PC-9 (cell line): ENCODE measurements around the gene VCAM1. TPM values are rescaled to one million over a fixed set of nuclear protein-coding genes. Genes with fewer than 3 reads are reported as not detected.
"Not testable (repeated sequence)": the region's sequence is repeated elsewhere in the genome, so short reads cannot be mapped to it uniquely, and the experiment has no call there.

Source experiments
- BruUV-seq: library from RNA; stranded (reverse); fragments of 400-500 nt; replicated peaks from 2 replicates; lab custom pipeline; 2021; lab: Mats Ljungman, UMichigan
- CTCF ChIA-PET: fragments of 300-600 bp; sonication (Branson Sonifier 250); formaldehyde crosslinking; loops from one replicate; lab custom pipeline; 2022; ENCODE audit warnings: antibody characterized with exemption; lab: Charles Lee
- POLR2A ChIA-PET: fragments of 300-600 bp; sonication (Branson Sonifier 250); formaldehyde crosslinking; loops from one replicate; lab custom pipeline; 2022; ENCODE audit warnings: antibody characterized with exemption; ENCODE audit not compliant: unreplicated experiment; lab: Charles Lee
- DNase-seq, 2 experiments: peaks; one replicate each; pipeline versions ENCODE4 v3.0.0 to v3.0.0-alpha.2; 2015 to 2022; ENCODE audit warnings: mixed read lengths in 1 of 2
- H2AFZ ChIP-seq: fragments of 200-600 bp; sonication (generic); 2 replicates; pipeline ENCODE4 v1.8.1; 2017; ENCODE audit warnings: antibody characterized with exemption
- H3F3A ChIP-seq: fragments of 200-600 bp; sonication (generic); 2 replicates; pipeline ENCODE4 v1.8.1; 2017; ENCODE audit warnings: antibody characterized with exemption, mild to moderate bottlenecking, low read depth; ENCODE audit not compliant: insufficient read depth
- H3K27ac ChIP-seq: fragments of 200-600 bp; sonication (generic); 2 replicates; pipeline ENCODE4 v1.6.1; 2016; ENCODE audit warnings: mixed run types
- H3K27me3 ChIP-seq: fragments of 200-600 bp; sonication (generic); 2 replicates; pipeline ENCODE4 v1.6.1; 2016; ENCODE audit warnings: low read depth, mixed run types; ENCODE audit not compliant: insufficient read depth
- H3K36me3 ChIP-seq: fragments of 200-600 bp; sonication (generic); 2 replicates; pipeline ENCODE4 v1.6.1; 2016; ENCODE audit warnings: low read depth, mixed run types
- H3K4me1 ChIP-seq: fragments of 200-600 bp; sonication (generic); replicated peaks from 2 replicates; pipeline ENCODE4 v1.6.1; 2016; ENCODE audit warnings: mixed run types; ENCODE audit not compliant: insufficient read depth
- H3K4me2 ChIP-seq: fragments of 200-600 bp; sonication (generic); 2 replicates; pipeline ENCODE4 v1.6.1; 2017; ENCODE audit warnings: mixed run types
- H3K4me3 ChIP-seq: fragments of 200-600 bp; sonication (generic); 2 replicates; pipeline ENCODE4 v1.6.1; 2016; ENCODE audit warnings: mixed run types
- H3K79me2 ChIP-seq: fragments of 200-600 bp; sonication (generic); 2 replicates; pipeline ENCODE4 v1.6.1; 2017; ENCODE audit warnings: low read depth, mixed run types
- H3K9me2 ChIP-seq: fragments of 200-600 bp; sonication (generic); 2 replicates; pipeline ENCODE4 v1.8.1; 2017; ENCODE audit warnings: mild to moderate bottlenecking; ENCODE audit not compliant: insufficient read depth
- H3K9me3 ChIP-seq: fragments of 200-600 bp; sonication (generic); 2 replicates; pipeline ENCODE4 v1.8.1; 2016; ENCODE audit warnings: low read depth; ENCODE audit not compliant: insufficient read depth
- H4K20me1 ChIP-seq: fragments of 200-600 bp; sonication (generic); 2 replicates; pipeline ENCODE4 v1.8.1; 2017; ENCODE audit not compliant: insufficient read depth
- EZH2 ChIP-seq: fragments of 200-600 bp; sonication (generic); IDR thresholded peaks from 2 replicates; pipeline ENCODE4 v1.8.0; 2017; ENCODE audit warnings: antibody characterized with exemption, low read depth
- intact Hi-C: fragments of 100-400 bp; cut with micrococcal nuclease; formaldehyde crosslinking; loops from one replicate; pipeline ENCODE4 v1.10.0; 2022; ENCODE audit not compliant: unreplicated experiment
- total RNA-seq: library from RNA; stranded (reverse); gene quantifications from 2 replicates; pipeline ENCODE4 v1.2.3, GENCODE V29; 2021
- TF ChIP-seq, protein P1 (sequence below): fragments of 200-600 bp; sonication (generic); conservative IDR thresholded peaks from 2 replicates; pipeline ENCODE4 v1.6.1; 2017; ENCODE audit warnings: mixed run types, antibody characterized with exemption, mild to moderate bottlenecking, moderate library complexity

VCAM1 gene
- total RNA-seq, 1 experiment from 2014 or later: not detected

DNA sequence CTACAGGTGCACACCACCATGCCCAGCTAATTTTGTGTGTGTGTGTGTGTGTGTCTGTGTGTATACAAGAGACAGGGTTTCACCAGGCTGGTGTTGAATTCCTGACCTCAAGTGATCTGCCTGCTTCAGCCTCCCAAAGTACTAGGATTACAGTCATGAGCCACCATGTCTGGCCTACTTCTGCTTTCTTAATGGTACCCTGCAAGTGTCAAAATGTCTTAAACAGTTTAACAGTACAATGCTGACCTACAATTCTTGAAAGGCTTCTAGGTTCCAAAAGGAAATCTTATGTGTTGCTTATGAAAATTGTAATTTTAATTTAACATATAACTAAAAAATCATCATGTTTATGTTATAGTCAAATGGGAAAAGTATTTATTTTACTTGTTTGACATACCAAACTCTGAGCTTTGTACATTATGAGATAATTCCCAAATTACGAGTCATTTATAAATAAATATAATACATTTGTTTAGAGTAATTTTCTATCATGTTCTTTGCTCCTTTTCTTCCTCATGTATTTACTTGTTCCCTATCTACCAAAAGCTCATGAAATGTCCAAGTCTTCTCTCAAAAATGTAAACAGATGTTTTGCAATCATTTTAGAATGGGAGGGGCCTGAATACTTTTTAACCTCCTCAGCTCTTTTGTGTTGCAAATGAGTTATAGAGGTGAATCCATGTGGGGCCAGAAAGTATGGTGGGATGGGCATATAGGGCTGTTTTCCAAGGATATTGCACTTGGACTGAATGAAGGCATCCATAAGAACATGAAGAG is 8.4 kb upstream of the VCAM1 start:
- ChIA-PET POLR2A (no interaction called here), CTCF (no interaction called here)
- Histone ChIP-seq H3K27me3 (no peaks in the 10 kb centered on the region), H3K36me3 (no peaks in the 10 kb centered on the region), H4K20me1 (no peaks in the 10 kb centered on the region), H3F3A (peaks cover 21% of the 10 kb centered on the region), H3K79me2 (no peaks in the 10 kb centered on the region), H2AFZ (no peak overlapping the region), H3K4me3 (no peak overlapping the region), H3K9me2 (no peaks in the 10 kb centered on the region), H3K4me1 (peaks cover 60% of the 10 kb centered on the region), H3K9me3 (peaks cover 11% of the 10 kb centered on the region), H3K27ac (no peak overlapping the region), H3K4me2 (no peak overlapping the region)
- intact Hi-C loops: loop anchor here (5.0 kb wide), 2 partner anchors 104 to 156 kb away; no protein-coding TSS in a partner anchor
- DNase-seq: peak in 1 of 2 experiments; percentile 52
- TF ChIP-seq EZH2: no peak
- TF ChIP-seq, protein P1, sequence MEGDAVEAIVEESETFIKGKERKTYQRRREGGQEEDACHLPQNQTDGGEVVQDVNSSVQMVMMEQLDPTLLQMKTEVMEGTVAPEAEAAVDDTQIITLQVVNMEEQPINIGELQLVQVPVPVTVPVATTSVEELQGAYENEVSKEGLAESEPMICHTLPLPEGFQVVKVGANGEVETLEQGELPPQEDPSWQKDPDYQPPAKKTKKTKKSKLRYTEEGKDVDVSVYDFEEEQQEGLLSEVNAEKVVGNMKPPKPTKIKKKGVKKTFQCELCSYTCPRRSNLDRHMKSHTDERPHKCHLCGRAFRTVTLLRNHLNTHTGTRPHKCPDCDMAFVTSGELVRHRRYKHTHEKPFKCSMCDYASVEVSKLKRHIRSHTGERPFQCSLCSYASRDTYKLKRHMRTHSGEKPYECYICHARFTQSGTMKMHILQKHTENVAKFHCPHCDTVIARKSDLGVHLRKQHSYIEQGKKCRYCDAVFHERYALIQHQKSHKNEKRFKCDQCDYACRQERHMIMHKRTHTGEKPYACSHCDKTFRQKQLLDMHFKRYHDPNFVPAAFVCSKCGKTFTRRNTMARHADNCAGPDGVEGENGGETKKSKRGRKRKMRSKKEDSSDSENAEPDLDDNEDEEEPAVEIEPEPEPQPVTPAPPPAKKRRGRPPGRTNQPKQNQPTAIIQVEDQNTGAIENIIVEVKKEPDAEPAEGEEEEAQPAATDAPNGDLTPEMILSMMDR: no peak
- no TSS peak for BruUV-seq

DNA sequence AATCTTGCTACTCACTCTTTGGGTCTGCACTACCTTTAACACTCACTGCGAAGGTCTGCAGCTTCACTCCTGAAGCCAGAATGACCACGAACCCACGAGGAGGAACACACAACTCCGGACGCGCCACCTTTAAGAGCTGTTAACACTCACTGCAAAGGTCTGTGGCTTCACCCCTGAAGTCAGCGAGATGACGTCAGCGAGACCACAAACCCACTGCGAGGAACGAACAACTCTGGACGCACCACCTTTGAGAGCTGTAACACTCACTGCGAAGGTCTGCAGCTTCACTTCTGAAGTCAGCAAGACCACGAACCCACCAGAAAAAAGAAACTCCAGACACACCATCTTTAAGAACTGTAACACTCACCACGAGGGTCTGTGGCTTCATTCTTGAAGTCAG is 6.5 kb upstream of the VCAM1 start:
- Histone ChIP-seq H3K4me2 (0 out of 2 replicates have a peak overlapping the region, but pooled peaks have one; percentile 53), H3F3A (peaks cover 21% of the 10 kb centered on the region), H3K27ac (peak overlapping the region; percentile 91), H3K9me3 (peaks cover 11% of the 10 kb centered on the region), H2AFZ (peak overlapping the region; percentile 64; the same call in 1 of the 2 replicates), H3K4me1 (peaks cover 41% of the 10 kb centered on the region)
- POLR2A ChIA-PET, H3K36me3 ChIP-seq, CTCF ChIA-PET, H3K4me3 ChIP-seq, H3K79me2 ChIP-seq, BruUV-seq, H3K27me3 ChIP-seq, H4K20me1 ChIP-seq, H3K9me2 ChIP-seq, DNase-seq: not testable (repeated sequence)
- intact Hi-C loops: loop anchor here (5.0 kb wide), 2 partner anchors 106 to 154 kb away; no protein-coding TSS in a partner anchor

DNA sequence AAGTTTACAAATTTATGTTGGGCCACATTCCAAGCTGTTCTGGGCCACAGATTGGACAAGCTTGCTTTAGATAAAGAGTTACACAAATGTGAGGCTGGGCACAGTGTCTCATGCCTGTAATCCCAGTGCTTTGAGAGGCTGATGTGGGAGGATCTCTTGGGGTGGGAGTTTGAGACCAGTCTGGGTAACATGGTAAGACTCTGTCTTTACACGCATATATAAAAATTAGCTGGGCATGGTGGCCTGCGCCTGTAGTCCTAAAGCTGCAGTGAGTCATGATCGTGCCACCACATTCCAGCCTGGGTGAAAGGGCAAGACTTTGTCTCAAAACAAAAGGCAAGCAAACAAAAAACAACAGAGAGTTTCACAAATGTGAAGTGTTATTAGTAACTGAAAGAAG is 5.9 kb upstream of the VCAM1 start:
- Histone ChIP-seq H3F3A (peaks cover 21% of the 10 kb centered on the region), H3K27ac (peak overlapping the region; percentile 91), H3K4me2 (peak overlapping the region; percentile 53), H4K20me1 (no peaks in the 10 kb centered on the region), H3K79me2 (no peaks in the 10 kb centered on the region), H2AFZ (peak overlapping the region; percentile 64), H3K27me3 (no peaks in the 10 kb centered on the region), H3K9me2 (no peaks in the 10 kb centered on the region; the same call in 1 of the 2 replicates), H3K9me3 (peaks cover 11% of the 10 kb centered on the region), H3K36me3 (no peaks in the 10 kb centered on the region), H3K4me1 (peaks cover 41% of the 10 kb centered on the region), H3K4me3 (no peak overlapping the region; the same call in 1 of the 2 replicates)
- POLR2A ChIA-PET: no interaction called here
- intact Hi-C loops: loop anchor here (2.0 to 5.0 kb wide), 3 partner anchors 91 to 154 kb away; no protein-coding TSS in a partner anchor
- TF ChIP-seq EZH2: no peak
- TF ChIP-seq, protein P1: no peak
- DNase-seq: peak; percentile 58 to 89
- CTCF ChIA-PET: no interaction called here
- no TSS peak for BruUV-seq
